Ecto neural progenitor cell (in vitro differentiated cells): ENCODE results near the gene PRKN.
A peak's percentile ranks its signal among the peaks of the same experiment; 100 is the strongest.

Experiments
- DNase-seq: peaks from one replicate; pipeline ENCODE4 v3.0.0-alpha.2; 2018; ENCODE audit warnings: low spot score

PRKN gene

DNA sequence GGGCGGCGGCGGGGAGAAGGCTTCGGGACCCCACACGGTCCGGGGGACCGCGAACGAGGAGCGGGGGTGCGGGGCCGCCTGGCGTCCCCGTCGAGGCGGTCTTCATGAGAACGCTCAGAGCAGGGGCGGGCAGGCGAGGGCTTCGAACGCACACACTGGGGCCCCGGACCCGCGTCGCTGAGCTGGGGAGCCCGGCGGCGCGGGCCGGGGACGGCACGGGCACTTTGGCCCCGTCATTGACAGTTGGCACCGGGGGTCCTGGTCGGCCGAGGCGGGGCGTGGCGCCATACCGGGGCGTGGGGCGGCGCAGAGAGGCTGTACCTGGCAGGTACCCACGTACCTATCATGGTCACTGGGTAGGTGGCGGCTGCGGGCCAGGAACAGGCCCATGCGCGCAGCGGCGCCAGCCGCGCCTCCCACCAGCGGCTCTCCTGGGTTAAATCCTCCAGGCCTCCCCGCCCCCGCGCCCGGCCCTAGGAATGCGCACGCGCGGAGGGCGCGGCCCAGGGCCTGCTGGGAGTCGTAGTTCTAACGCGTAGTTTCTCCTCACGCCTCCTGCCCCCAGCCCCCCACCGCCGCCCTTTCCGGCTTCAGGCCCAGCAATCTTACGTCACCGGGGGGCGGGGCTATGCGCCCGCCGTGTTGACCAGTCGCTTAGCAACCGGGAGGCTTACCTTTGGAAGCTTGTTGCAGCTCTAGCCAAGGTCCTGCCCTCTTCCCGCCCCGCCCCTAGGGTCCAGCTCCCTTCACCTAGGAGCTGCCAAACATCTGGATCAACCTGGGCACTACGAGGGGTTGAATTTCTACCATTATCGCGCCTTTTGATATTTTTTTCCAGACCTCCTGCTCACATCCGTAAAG, at the start of gene PRKN, which contains the start of gene PACRG:
Gene PRKN (minus strand): TSS at position 445 of the 861 bp plus-strand sequence.
Gene PACRG (plus strand): TSS at position 653 of the 861 bp plus-strand sequence.
- peak; percentile 100 for DNase-seq

- DNase-seq: no peak
Measured at GRCh38 chr6:162777091-162777490, 49.5 kb upstream of the PRKN start.

DNA sequence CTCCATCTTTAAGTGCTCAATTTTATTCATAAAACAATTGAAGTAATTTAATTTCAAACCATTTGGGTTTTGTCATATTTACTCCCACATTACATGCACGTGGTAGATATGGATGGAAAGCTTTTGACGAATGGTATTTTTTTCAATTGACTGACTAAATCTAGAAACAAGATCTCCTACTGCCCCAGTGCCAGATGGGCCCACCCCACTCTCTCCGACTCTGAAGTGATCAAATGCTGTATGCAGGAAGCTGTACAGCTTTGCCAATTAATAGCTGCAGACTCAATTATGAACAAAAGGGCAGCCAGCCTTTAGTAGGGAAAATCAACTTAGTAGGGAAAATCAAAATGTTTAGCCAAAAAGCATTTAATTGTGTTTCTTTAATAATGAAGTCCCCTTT, 46.4 kb upstream of the PRKN start:
- no peak for DNase-seq

DNA sequence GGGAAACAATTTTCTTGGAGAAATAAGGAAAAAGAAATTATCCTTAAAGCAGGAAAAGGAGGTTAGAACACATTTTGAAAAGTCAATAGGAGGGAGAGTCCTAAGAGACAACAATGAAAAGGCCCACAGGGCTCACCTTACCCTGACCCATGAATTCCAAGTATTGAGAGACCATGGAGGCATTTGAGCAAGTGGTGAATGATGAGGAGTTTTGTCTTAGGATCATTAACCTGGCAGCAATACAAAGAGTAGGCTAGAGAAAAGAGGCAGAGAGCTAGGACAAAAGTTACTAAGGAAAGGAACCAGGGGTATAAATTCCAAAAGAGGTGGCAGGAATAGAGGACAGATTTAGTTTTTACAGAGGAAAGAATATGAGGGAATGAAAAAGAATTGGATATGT, 44.9 kb upstream of the PRKN start:
- DNase-seq: no peak

DNA sequence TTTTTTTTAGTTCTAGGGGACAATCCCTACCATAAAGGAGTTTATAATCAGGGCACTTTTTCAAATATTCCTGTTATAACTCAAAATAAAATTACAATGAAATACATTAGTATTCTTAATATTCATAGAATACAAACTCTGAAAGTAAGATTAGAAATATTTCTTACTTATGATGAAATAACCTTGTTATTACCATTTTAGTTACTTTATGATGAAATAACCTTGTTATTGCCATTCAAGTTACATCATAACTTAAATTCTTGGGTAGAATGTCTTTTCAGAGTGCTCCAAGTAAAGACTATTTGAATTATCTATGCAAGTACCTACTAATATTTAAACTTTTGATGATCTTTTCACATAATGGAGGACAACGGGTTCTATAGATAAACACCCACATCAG, 43.4 kb upstream of the PRKN start:
- DNase-seq: no peak

- no peak for DNase-seq
Measured at GRCh38 chr6:162770136-162770535, 42.6 kb upstream of the PRKN start.

- DNase-seq: no peak
Measured at GRCh38 chr6:162753775-162754174, 26.2 kb upstream of the PRKN start.

DNA sequence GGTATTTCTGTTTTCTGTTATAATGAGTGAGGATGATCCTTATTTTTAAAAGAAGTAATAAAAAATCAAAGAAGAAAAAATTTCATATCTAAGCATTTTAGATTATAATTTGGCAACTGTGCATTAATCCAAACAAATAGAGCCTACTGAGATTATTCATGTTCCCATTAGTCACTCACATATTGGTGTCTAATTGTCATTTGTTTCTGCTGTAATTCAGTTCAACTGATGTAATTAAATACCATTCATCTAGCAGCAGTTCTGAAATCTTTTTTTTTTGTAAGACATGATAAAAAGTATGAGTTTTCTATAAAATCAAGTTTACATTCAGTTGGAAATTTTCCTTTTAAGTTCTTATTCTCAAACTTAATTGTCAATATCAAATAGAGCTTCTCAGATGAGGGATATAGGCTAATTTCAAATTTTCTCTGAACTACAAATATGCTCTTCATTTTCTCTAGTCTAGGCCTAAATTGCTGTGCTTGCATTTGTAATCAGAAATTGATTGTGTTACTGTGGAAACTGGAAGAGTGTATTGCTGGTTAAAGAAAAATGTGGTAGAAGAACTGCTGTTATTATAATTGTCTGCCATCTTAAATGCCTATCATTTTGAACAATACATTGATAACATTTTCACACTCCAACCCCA, 23.8 kb upstream of the PRKN start:
- no peak for DNase-seq

GRCh38 chr6:162750776-162751175, 23.2 kb upstream of the PRKN start:
- DNase-seq: no peak

GRCh38 chr6:162736961-162737360, 9.4 kb upstream of the PRKN start:
- DNase-seq: no peak

- DNase-seq: no peak
Measured at GRCh38 chr6:162733489-162733888, 5.9 kb upstream of the PRKN start.

GRCh38 chr6:162730502-162730901, 2.9 kb upstream of the PRKN start:
- no peak for DNase-seq

GRCh38 chr6:162728706-162729105, 1.1 kb upstream of the PRKN start:
- no peak for DNase-seq

DNA sequence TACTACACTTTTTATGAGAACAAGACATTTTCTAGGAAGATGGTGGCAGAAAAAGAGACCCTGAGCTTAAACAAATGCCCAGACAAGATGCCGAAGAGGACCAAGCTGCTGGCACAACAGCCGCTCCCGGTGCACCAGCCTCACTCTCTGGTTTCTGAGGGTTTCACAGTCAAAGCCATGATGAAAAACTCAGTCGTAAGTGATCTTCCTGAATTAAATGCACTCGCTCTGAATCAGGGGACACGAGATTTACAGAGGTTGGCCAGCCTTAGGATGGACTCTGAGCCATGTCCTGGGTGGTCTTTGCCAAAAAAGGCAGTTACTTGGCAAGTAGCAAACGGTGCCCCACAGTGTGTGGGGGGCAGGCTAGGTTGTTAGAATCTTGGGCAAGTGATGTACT, 631 bp upstream of the PRKN start:
- DNase-seq: no peak

- DNase-seq: no peak
Measured at GRCh38 chr6:162726947-162727321, 632 bp downstream of the PRKN start.

- DNase-seq: no peak
Measured at GRCh38 chr6:162722633-162723032, 4.9 kb downstream of the PRKN start.

GRCh38 chr6:162722226-162722625, 5.3 kb downstream of the PRKN start:
- DNase-seq: no peak

DNA sequence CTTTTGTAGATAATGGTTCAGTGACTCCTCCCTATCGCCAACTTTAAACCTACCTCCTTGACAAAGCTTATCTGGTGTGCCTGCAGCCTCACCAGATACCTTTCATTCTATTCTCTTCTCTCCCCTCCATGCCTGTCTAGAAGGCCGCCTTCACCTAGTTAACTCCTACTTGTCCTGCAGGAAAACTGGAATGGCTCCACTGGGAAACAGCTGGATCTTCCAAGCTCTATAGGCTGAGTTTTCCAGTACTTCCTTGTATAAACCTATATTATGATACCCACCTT, 6.2 kb downstream of the PRKN start:
- DNase-seq: no peak

- DNase-seq: no peak
Measured at GRCh38 chr6:162719528-162719927, 8.0 kb downstream of the PRKN start.

- DNase-seq: no peak
Measured at GRCh38 chr6:162715601-162716000, 12.0 kb downstream of the PRKN start.

DNA sequence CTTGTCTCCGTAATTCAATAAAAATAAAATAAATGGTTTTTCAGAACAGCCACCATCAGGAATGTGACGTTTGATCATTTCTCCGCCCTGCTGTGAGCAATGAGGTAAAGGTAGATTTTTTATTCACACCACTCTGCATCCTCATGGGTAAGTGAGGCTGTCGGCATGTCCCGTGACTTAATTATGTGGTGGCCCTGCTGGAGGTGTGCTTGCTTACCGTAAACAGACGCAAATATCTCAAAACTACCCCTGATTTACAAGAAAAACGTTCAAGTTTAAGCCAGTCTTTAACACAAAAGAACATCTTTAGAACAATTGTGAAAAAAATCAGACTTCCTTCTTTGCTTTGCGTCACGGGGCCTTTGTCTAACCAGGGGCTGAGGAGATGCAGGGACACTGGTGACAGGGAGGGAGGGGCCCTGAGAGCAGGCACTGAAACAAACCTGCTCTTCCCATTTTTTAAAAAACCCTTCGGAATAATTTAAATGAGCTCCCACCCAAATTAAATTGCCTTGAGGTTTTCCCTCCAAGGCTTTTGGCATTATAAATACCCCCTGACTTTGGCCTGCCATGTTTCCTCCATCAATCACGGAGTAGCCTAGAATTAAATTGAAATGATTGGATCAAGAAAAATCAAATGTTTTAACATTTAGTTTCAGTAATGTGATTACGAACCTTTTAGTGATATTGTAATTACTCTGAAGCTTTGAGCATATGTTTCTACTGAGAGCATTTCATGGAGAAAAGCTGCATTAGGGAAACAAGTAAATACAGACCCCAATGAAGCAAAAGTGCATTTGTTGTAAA, 13.4 kb downstream of the PRKN start:
- no peak for DNase-seq

DNA sequence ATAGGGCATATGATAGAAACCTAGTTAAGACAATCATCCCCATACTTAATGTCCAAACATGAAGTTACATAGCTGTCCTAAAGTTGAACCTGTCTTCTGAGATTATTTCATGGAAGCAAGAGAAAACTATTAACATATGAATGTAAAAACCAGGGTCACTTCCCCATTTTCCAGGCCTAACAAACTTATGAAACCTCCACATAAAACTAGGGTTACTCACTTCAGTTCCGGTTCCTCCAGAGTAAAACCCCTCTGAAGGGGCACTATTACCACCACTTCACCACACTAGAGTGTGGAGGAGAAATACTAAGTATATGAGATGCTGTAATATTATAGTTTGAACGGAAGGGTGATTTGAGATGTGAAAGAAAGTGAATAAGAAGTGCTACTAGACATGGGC, 14.9 kb downstream of the PRKN start:
- DNase-seq: no peak

DNA sequence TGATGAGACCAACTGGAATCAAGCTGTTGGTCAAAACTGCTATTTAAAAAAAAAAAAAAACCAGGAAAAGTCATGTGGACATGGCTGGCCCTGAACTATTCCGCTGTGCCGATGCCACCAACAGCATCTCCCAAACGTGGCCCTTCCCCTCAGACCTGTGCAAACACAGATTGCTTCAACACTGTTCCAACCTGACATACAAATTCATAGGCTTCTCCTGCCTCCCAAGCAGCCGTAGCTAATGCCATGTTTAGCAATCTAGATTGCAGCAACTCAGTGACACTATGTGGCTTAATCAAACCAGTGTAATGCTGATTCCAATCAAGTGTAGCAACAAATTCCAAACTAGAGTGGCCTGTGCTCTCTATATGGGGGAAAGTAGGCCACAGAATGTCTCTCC, 16.2 kb downstream of the PRKN start:
- DNase-seq: no peak
